HG02852 (cell line): ENCODE measurements around the gene GPC3.
"Not testable (repeated sequence)": the region's sequence is repeated elsewhere in the genome, so short reads cannot be mapped to it uniquely, and the experiment has no call there.

Source experiments
- ATAC-seq: cut with Tn5 transposase; IDR thresholded peaks from one replicate; pipeline ENCODE4 v1.9.1; 2021; ENCODE audit warnings: mild to moderate bottlenecking, moderate library complexity; ENCODE audit not compliant: unreplicated experiment

GPC3 gene

GRCh38 chrX:133999031-133999705 lies 13.8 kb upstream of the GPC3 start:
- ATAC-seq: no peak

GRCh38 chrX:133995759-133996158 lies 10.4 kb upstream of the GPC3 start:
- ATAC-seq: no peak

- no peak for ATAC-seq
These were observed 9.2 kb upstream of the GPC3 start for GRCh38 chrX:133994576-133994975.

GRCh38 chrX:133992882-133993281 lies 7.5 kb upstream of the GPC3 start:
- no peak for ATAC-seq

GRCh38 chrX:133991814-133992213 lies 6.4 kb upstream of the GPC3 start:
- ATAC-seq: no peak

GRCh38 chrX:133991057-133991456 lies 5.7 kb upstream of the GPC3 start:
- not testable (repeated sequence) for ATAC-seq

- no peak for ATAC-seq
These were observed 4.6 kb upstream of the GPC3 start for GRCh38 chrX:133989993-133990392.

GRCh38 chrX:133989490-133989889 lies 4.1 kb upstream of the GPC3 start:
- ATAC-seq: no peak

- no peak for ATAC-seq
These were observed 2.6 kb upstream of the GPC3 start for GRCh38 chrX:133988010-133988409.

GRCh38 chrX:133987188-133987587 lies 1.8 kb upstream of the GPC3 start:
- no peak for ATAC-seq

GRCh38 chrX:133985967-133986683 lies 731 bp upstream of the GPC3 start:
- no peak for ATAC-seq

GRCh38 chrX:133984857-133985163 lies 584 bp downstream of the GPC3 start:
- no peak for ATAC-seq

- no peak for ATAC-seq
These were observed 1.2 kb downstream of the GPC3 start for GRCh38 chrX:133983974-133984845.

GRCh38 chrX:133983256-133983973 lies 2.0 kb downstream of the GPC3 start:
- no peak for ATAC-seq

GRCh38 chrX:133981924-133982323 lies 3.5 kb downstream of the GPC3 start:
- no peak for ATAC-seq

- ATAC-seq: no peak
These were observed 4.4 kb downstream of the GPC3 start for GRCh38 chrX:133980832-133981588.

GRCh38 chrX:133980406-133980805 lies 5.0 kb downstream of the GPC3 start:
- ATAC-seq: no peak

- ATAC-seq: no peak
These were observed 5.7 kb downstream of the GPC3 start for GRCh38 chrX:133979641-133980230.

- ATAC-seq: no peak
These were observed 11.7 kb downstream of the GPC3 start for GRCh38 chrX:133973704-133974103.

- no peak for ATAC-seq
These were observed 12.5 kb downstream of the GPC3 start for GRCh38 chrX:133972916-133973315.
